ENCODE results near the gene MGMT.

The MGMT gene

DNA sequence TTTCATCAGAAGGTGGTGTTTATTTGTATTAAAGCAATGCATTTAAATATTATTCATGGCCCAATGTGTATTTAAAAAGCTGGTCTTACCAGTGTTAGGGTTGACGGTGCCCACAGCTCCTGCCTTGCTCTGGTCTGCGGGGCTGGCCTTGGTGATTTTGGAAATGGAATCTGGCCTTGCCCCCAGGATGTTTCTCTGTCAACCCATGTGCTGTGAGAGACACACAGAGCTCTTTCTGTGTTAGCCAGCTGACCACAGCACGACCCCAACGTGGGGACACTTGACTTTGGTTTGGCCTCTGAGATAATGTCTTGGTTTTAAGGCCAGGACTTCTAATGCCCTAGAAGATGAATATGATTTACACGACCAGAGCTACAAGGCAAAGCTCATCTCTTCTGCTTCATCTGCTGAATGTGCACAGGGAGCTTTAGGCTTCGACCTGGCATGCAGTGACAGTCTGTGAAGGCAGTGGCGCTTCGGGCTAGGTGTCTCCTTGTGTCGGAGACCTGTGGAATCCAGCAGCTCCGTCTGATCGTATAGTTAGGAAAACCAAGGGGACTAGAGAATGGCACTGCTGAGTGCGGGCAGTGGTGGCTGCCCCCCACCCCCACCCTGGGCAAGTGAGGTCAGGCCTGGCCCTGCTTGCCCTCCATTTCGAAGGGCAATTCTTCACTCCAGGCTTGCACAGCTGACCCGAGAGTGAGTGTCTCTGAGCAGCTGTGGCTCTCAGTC lies 250.9 kb downstream of the MGMT start:
- no peak for DNase-seq

- no peak for DNase-seq
Measured at GRCh38 chr10:129718548-129719414, 251.7 kb downstream of the MGMT start.

DNA sequence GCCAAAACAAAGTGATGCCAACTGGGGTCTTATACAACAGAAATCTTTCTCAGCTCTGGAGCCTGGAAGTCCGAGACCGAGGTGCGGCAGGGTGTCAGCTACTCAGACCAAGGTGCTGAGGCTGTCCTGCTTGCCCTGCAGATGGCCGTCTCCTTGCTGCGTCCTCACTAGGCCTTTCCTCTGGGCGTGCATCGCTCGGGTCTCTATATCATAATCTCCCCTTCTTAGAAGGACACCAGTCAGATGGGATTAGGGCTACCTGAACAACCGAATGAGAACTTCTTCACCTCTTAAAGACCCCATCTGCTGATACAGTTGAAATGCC lies 252.3 kb downstream of the MGMT start:
- DNase-seq: no peak

- DNase-seq: no peak
Measured at GRCh38 chr10:129719889-129720590, 253.0 kb downstream of the MGMT start.

- DNase-seq: no peak
Measured at GRCh38 chr10:129725011-129725410, 258.0 kb downstream of the MGMT start.

DNA sequence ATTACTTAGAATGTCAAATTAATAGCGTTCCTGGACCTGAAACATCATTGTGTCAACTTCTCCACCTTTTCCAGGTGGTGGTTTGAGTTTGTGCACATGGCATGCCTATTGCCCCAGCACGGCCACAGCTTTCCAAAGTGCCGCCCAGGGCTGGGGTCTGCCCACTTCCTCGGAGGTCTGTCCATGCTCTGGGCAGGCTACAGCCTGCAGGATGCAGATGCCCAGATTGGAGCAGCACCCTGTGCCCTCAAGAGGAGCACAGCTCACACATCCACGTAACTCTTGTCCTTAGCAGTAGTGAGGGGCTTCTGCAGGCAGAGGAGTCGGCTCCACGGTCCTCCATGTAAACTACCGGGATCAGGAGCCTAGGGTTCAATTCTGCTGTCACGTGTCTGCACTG lies 258.4 kb downstream of the MGMT start:
- no peak for DNase-seq

DNA sequence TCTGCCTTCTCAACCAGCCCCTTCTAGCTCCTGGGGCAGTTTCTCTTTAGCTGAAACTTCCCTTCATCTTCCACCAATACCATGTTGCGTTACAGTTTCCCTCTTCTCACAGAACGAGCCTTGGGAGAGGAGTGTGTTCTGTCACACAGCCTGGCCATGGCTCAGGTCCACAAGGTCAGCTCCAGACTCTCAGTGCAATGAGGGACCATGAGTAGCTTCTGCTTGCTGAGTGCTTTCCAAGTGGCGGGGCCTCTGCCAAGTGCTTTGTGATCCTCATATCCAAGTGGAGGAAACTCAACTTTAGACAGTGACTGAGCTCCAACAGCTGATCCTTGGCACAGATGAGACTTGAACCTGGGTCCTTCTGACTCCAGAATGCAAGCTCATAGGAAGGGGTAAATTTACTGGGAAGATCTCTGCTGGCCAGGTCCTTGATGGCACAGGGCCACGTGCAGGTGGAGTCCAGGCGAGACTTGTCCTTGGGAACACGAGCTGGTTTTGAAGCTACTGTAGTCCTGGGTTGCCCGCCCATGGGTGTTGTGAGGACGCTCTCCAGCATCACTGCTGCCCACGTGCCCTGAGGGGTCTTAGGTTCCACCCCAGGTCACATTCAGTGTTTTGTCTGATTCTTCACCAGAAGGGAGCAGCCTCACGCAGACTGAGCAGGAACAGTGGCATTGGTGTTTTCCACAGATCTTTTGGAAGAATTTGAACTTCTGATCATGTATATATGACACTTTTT lies 259.0 kb downstream of the MGMT start:
- no peak for DNase-seq

DNA sequence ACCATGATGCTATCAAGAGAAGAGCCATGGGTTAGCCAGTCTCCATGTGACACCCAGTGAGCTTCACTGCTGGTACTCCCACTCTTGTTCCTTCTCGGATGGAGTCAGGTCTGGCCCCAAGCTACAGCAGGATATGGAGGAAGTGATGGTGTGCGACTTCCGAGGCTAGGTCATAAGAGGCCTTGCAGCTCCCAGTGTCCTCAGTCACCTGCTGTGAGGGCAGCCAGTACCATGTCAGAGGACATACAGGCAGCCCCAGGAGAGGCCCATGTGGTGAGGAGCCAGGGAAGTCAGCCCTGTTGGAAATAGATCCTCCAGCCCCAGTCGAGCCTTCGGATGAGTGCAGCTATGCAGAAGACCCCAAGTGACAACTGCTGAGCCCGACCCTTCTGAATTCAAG lies 260.0 kb downstream of the MGMT start:
- no peak for DNase-seq

- no peak for DNase-seq
Measured at GRCh38 chr10:129727495-129727894, 260.5 kb downstream of the MGMT start.

- no peak for DNase-seq
Measured at GRCh38 chr10:129728246-129728820, 261.3 kb downstream of the MGMT start.

DNA sequence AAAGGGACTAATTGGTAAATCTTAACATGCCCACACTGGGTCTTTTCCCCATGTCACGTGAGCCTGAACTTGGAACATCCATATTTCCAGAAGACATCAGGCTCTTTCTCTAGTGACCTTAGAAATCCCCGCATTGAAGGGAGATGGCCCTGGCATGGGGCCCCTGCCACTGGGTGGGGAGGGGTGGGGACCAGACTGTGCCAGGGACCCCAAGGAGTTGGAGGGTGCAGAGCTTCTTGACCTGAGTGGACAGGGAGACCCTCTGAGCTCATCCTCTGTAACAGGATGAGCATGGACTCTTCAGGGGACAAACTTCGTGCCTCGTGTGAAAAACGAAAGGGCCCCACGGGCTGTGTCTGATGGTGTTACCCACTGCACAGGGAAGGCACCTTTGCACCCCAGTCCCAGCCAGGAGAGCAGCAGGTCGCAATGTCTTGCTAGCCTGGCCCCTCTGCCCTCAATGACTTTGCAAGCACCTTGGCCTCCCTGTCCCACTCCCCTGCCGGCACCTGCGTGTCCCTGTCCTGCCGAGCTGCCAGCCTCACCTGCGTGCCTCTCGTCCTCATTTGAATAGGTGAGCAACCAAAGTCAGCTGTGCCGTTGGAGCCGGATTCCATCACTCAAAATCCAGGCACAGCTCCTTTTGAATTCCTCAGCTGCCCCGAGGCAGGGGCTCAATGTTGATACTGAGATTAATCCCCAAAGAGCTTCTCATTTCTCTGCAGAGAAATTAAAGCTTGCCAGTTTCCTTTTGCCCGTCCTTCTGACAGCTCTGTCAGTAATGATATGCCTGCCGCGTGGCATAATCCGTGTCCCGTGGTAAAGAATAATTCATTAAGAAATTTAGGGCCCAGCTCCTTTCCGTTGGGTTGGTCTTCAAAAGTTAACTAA lies 262.1 kb downstream of the MGMT start:
- DNase-seq: no peak

DNA sequence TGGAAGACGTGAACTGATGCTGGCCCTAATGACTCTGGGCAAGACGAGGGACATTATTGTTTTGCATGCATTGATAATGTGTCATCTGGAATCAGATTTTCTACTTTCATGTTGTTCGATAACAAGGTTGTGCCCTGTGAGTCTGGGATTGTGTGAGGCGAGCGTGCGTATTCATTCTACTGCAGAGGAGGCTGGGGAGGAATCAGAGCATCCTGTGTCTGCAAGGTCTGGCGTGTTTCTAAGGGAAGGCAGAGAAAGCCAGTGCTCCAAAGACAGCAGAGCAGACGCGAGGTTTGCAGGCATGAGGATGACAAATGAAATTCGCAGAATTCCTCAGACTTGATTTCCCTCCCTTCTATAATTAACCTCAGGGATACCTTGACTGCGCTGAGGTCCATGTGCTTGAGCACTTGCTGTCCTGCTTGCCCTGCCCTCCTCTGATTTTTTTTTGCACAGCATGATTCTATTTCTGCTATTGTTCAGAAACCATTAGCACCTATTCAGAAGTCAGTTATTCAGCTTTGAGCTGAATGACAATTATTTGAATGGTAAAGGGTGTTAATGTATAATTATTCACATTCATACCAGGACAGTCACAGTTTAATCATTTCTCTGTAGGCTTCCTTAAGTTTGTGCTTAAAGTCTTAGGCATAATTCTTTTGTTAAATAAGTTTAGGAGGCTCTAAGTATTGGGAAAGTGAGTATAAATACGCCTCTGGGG lies 263.4 kb downstream of the MGMT start:
- DNase-seq: no peak

GRCh38 chr10:129730993-129731325 lies 263.9 kb downstream of the MGMT start:
- DNase-seq: no peak

- no peak for DNase-seq
Measured at GRCh38 chr10:129740532-129741279, 273.7 kb downstream of the MGMT start.

- no peak for DNase-seq
Measured at GRCh38 chr10:129741280-129741977, 274.4 kb downstream of the MGMT start.

GRCh38 chr10:129741978-129742741 lies 275.1 kb downstream of the MGMT start:
- DNase-seq: no peak

DNA sequence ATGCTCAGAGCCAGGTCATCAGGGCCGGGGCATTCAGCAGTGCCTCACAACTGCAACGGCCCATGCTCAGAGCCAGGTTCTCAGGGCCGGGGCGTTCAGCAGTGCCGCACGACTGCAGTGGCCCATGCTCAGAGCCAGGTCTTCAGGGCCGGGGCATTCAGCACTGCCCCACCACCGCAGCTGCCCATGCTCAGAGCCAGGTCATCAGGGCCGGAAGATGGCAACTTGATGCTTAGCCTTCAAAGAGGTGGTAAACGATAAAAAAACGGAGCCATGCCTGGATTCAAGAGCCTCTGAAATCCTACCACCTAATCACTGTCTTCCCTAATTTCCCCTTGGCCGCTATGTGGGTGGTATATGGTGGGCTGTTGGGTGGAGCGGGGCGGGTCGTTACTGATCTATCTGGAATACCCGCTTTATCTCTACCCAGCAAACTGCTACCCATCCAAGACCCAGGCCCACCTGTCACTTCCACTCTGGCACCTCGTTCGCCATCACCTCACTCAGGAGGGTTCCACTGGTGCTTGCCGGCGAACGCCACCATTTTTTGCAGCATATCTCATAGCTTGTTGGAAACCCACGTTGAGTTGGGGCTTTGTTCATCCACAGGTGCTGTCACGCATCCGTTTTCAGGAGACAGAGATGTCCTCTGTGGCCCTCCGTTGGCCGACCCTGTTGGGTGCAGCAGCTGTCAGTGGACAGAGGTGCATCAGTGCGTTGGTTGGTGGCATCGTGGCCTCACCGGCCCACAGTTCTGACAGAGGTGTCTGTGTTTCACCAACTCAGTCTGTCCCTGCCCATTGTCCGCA lies 275.9 kb downstream of the MGMT start:
- DNase-seq: no peak

DNA sequence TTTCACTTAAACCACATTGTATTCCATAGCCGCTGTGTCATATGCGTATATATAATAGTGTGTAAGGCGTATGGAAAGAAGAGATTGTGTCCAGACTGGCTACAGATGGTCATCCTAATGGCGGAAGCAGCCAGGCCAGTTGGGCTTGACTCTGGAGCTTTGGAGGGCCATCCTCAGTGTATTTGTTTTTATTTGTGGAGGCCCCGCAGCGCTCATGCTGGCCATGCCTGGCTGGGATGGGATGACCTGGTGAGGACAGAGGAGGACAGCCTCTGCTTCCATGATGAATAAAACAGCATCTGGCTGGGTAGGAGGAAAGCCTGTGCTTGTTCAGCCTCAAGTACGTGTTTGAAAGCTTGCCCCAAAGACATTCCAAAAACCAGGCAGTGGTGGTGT lies 276.7 kb downstream of the MGMT start:
- DNase-seq: no peak
